ENCODE data around the gene JARID2.

GRCh38 chr6:15549371-15549770 is 303.5 kb downstream of the JARID2 start:
- TF ChIP-seq GATA2 (IDR thresholded peaks at IDR 0.05; ENCODE audit: low read depth, low read length) (no peak), GATA3 (IDR thresholded peaks at IDR 0.05; ENCODE audit: low read depth, low read length) (no peak)

All from SH-SY5Y (cell line).